Astrocyte (in vitro differentiated cells and primary cell): ENCODE results near the gene TIMM21. TPM values are rescaled to one million over a fixed set of nuclear protein-coding genes. Genes with fewer than 3 reads are reported as not detected.

Source experiments
- DNase-seq: peaks from one replicate; pipeline ENCODE4 v3.0.0-alpha.2; 2010; ENCODE audit warnings: low read depth
- FAIRE-seq: peaks from 2 replicates; lab custom pipeline; 2011; peaks lifted over from hg19 to GRCh38; lab: Jason Lieb, UNC
- H2AFZ ChIP-seq: 2 replicates; pipeline ENCODE4 v1.6.0; 2012; ENCODE audit warnings: low read depth, low read length, inconsistent platforms
- H3K27ac ChIP-seq: 2 replicates; pipeline ENCODE4 v1.5.1; 2011; ENCODE audit warnings: low read depth, low read length, inconsistent platforms
- H3K27me3 ChIP-seq: 2 replicates; pipeline ENCODE4 v1.6.0; 2011; ENCODE audit warnings: low read length, inconsistent platforms; ENCODE audit not compliant: insufficient read depth
- H3K36me3 ChIP-seq: 2 replicates; pipeline ENCODE4 v1.5.1; 2011; ENCODE audit warnings: low read length, inconsistent platforms; ENCODE audit not compliant: insufficient read depth
- H3K4me1 ChIP-seq: 2 replicates; pipeline ENCODE4 v1.5.1; 2011; ENCODE audit warnings: low read length, inconsistent platforms; ENCODE audit not compliant: insufficient read depth
- H3K4me2 ChIP-seq: 2 replicates; pipeline ENCODE4 v1.6.0; 2012; ENCODE audit warnings: low read length, inconsistent platforms
- H3K4me3 ChIP-seq: 2 replicates; pipeline ENCODE4 v1.5.1; 2011; ENCODE audit warnings: low read depth, mild to moderate bottlenecking, low read length, inconsistent platforms; ENCODE audit not compliant: insufficient read depth
- H3K79me2 ChIP-seq: 2 replicates; pipeline ENCODE4 v1.6.0; 2012; ENCODE audit warnings: mild to moderate bottlenecking, low read length, inconsistent platforms; ENCODE audit not compliant: insufficient read depth
- H3K9ac ChIP-seq: 2 replicates; pipeline ENCODE4 v1.6.0; 2012; ENCODE audit warnings: mild to moderate bottlenecking, low read length, inconsistent platforms
- H3K9me3 ChIP-seq: 2 replicates; pipeline ENCODE4 v1.5.1; 2012; ENCODE audit warnings: low read depth, mild to moderate bottlenecking, low read length, inconsistent platforms; ENCODE audit not compliant: insufficient read depth
- H4K20me1 ChIP-seq: 2 replicates; pipeline ENCODE4 v1.6.0; 2012; ENCODE audit warnings: low read length, inconsistent platforms; ENCODE audit not compliant: insufficient read depth
- H3K27ac Mint-ChIP-seq: one replicate; pipeline ENCODE4 v1.8.0; 2021; ENCODE audit warnings: mild to moderate bottlenecking, mixed read lengths; ENCODE audit not compliant: unreplicated experiment
- H3K27me3 Mint-ChIP-seq: one replicate; pipeline ENCODE4 v1.8.0; 2021; ENCODE audit warnings: low read depth, mixed read lengths; ENCODE audit not compliant: unreplicated experiment
- H3K36me3 Mint-ChIP-seq: one replicate; pipeline ENCODE4 v1.8.0; 2021; ENCODE audit warnings: low read depth, mixed read lengths; ENCODE audit not compliant: unreplicated experiment
- H3K4me1 Mint-ChIP-seq: one replicate; pipeline ENCODE4 v1.8.0; 2021; ENCODE audit warnings: low read depth, mixed read lengths; ENCODE audit not compliant: unreplicated experiment
- H3K4me3 Mint-ChIP-seq: one replicate; pipeline ENCODE4 v1.8.0; 2021; ENCODE audit warnings: mild to moderate bottlenecking, moderate library complexity, mixed read lengths; ENCODE audit not compliant: unreplicated experiment
- H3K9me3 Mint-ChIP-seq: one replicate; pipeline ENCODE4 v1.8.0; 2021; ENCODE audit warnings: mild to moderate bottlenecking, mixed read lengths; ENCODE audit not compliant: unreplicated experiment
- EZH2 ChIP-seq: IDR thresholded peaks from 2 replicates; pipeline ENCODE4 v1.6.1; 2012; ENCODE audit warnings: mild to moderate bottlenecking, low read length, inconsistent platforms; ENCODE audit not compliant: insufficient read depth
- total RNA-seq: library from RNA; stranded (reverse); gene quantifications from 2 replicates; pipeline ENCODE4 v1.2.1, GENCODE V29; 2021
- TF ChIP-seq, protein P1 (sequence below): IDR thresholded peaks from 2 replicates; pipeline ENCODE4 v1.5.1; 2011; ENCODE audit warnings: low read depth, mild to moderate bottlenecking, inconsistent platforms, low read length, moderate library complexity; ENCODE audit not compliant: insufficient read depth

Gene TIMM21
- total RNA-seq, 1 donor from 2014 or later: 25.1 TPM

DNA sequence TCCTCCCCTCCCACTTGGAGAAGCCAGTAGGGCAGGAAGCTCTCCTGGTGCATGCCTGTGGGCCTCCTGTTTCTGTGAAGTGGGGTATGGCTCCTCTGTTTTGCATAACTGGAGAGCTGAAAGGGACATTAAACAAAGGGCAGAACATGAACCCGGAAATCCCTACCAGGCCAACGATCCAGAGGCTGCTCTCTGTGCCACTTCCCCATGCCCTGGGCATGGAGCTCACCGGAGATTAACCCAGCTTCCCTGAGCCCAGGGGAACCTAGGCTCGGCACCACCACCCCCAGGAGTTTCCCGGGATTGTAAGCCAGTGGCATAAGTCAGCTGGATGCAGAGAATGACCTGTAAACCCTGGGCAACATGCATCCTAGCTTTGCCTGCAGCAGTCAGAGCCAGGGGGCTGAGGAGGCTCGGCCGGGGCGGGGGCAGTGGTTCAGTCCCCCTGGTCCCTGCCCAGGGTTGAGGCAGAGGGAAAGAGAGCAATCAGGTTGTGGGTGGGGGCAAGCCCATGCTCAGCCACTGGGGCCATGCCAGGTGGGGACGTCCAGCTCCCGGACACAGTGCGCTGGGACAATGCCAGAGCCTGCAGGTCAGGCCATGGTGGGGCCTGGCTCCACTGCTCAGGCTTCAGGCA lies 49.5 kb downstream of the TIMM21 start:
- Histone ChIP-seq H3K4me3 (no peak overlapping the region), H4K20me1 (no peaks in the 10 kb centered on the region), H2AFZ (no peak overlapping the region), H3K27ac (no peak overlapping the region), H3K9ac (no peak overlapping the region), H3K36me3 (no peaks in the 10 kb centered on the region), H3K79me2 (no peaks in the 10 kb centered on the region), H3K4me2 (no peak overlapping the region), H3K4me1 (no peaks in the 10 kb centered on the region), H3K27me3 (peaks cover 6% of the 10 kb centered on the region), H3K9me3 (no peaks in the 10 kb centered on the region)
- TF ChIP-seq EZH2: no peak
- Mint-ChIP-seq H3K27ac (no peak overlapping the region), H3K36me3 (no peaks in the 10 kb centered on the region), H3K9me3 (no peaks in the 10 kb centered on the region), H3K4me1 (no peaks in the 10 kb centered on the region), H3K4me3 (no peak overlapping the region), H3K27me3 (peaks cover 16% of the 10 kb centered on the region)
- no peak for DNase-seq
- FAIRE-seq: no peak

DNA sequence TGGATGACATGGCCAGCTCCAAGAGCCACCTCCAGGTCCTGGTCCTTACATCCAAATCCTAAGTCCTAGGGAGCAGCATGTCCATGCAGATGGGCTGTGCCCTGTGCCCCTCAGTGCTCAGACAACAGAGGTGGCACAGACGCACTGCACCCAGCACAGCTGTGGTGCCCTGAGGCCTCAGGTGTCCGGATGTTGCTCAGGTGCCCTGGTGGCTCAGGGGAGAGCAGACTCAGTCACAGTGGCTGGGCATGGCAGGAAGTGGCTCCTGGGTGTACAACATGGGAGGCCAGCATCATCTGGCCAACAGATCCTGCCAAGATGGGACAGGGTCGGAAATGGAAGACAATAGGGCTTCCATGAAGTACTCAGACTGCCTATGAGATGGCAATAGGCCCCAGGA lies 50.1 kb downstream of the TIMM21 start:
- FAIRE-seq: no peak

DNA sequence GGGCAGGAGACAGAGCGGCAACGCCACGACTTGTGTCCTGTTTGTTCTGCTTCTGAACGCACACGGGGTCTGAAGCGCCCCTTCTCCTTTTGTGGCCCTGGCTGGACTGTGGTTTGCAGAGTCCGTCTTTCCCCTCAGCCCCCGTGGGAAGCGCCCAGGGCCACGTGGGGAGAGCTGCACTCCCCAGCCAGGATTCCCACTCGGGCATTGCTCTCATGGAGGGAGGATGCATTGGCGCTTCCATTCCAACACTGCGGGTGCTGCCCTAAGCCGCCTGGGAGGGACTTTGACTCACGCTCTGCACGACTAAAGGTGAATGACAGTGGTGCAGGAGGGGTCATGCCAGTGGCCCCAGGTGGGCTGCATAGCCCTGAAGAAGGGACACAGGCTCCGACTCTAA lies 52.5 kb downstream of the TIMM21 start:
- no peak overlapping the region for H2AFZ ChIP-seq
- FAIRE-seq: no peak

More for the DNA sequence above, 50.1 kb downstream of the TIMM21 start:
- Histone ChIP-seq H3K36me3 (no peaks in the 10 kb centered on the region), H3K4me3 (no peak overlapping the region), H3K4me2 (no peak overlapping the region), H3K27me3 (peaks cover 6% of the 10 kb centered on the region), H2AFZ (no peak overlapping the region), H3K9me3 (no peaks in the 10 kb centered on the region), H3K79me2 (no peaks in the 10 kb centered on the region), H3K4me1 (no peaks in the 10 kb centered on the region), H3K9ac (no peak overlapping the region), H3K27ac (no peak overlapping the region), H4K20me1 (no peaks in the 10 kb centered on the region)
- no peak for DNase-seq
- no peak overlapping the region for H3K4me3 Mint-ChIP-seq
- no peaks in the 10 kb centered on the region for H3K36me3 Mint-ChIP-seq
- H3K27ac Mint-ChIP-seq: no peak overlapping the region
- no peaks in the 10 kb centered on the region for H3K9me3 Mint-ChIP-seq
- TF ChIP-seq, protein P1, sequence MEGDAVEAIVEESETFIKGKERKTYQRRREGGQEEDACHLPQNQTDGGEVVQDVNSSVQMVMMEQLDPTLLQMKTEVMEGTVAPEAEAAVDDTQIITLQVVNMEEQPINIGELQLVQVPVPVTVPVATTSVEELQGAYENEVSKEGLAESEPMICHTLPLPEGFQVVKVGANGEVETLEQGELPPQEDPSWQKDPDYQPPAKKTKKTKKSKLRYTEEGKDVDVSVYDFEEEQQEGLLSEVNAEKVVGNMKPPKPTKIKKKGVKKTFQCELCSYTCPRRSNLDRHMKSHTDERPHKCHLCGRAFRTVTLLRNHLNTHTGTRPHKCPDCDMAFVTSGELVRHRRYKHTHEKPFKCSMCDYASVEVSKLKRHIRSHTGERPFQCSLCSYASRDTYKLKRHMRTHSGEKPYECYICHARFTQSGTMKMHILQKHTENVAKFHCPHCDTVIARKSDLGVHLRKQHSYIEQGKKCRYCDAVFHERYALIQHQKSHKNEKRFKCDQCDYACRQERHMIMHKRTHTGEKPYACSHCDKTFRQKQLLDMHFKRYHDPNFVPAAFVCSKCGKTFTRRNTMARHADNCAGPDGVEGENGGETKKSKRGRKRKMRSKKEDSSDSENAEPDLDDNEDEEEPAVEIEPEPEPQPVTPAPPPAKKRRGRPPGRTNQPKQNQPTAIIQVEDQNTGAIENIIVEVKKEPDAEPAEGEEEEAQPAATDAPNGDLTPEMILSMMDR: no peak
- TF ChIP-seq EZH2: no peak
- H3K27me3 Mint-ChIP-seq: peaks cover 19% of the 10 kb centered on the region
- no peaks in the 10 kb centered on the region for H3K4me1 Mint-ChIP-seq

More for the DNA sequence above, 52.5 kb downstream of the TIMM21 start:
- no peak overlapping the region for H3K4me3 ChIP-seq
- H3K4me1 ChIP-seq: no peaks in the 10 kb centered on the region
- H3K79me2 ChIP-seq: no peaks in the 10 kb centered on the region
- no peaks in the 10 kb centered on the region for H4K20me1 ChIP-seq
- peaks cover 6% of the 10 kb centered on the region for H3K27me3 ChIP-seq
- H3K27me3 Mint-ChIP-seq: peaks cover 10% of the 10 kb centered on the region
- no peak overlapping the region for H3K27ac Mint-ChIP-seq
- H3K4me3 Mint-ChIP-seq: no peak overlapping the region
- H3K9ac ChIP-seq: no peak overlapping the region
- no peaks in the 10 kb centered on the region for H3K36me3 ChIP-seq
- no peak for DNase-seq
- no peak for TF ChIP-seq EZH2
- TF ChIP-seq, protein P1: no peak
- H3K36me3 Mint-ChIP-seq: no peaks in the 10 kb centered on the region
- H3K9me3 ChIP-seq: no peaks in the 10 kb centered on the region
- H3K27ac ChIP-seq: no peak overlapping the region
- H3K9me3 Mint-ChIP-seq: peaks cover 7% of the 10 kb centered on the region
- H3K4me2 ChIP-seq: no peak overlapping the region
- no peaks in the 10 kb centered on the region for H3K4me1 Mint-ChIP-seq
